GM19240 (cell line): ENCODE data around the gene ZNF407.
"Not testable (repeated sequence)": the region's sequence is repeated elsewhere in the genome, so short reads cannot be mapped to it uniquely, and the experiment has no call there.

Experiments
- DNase-seq: peaks from one replicate; pipeline ENCODE4 v3.0.0; 2011; ENCODE audit warnings: low spot score; ENCODE audit not compliant: insufficient read length

The ZNF407 gene, protein sequence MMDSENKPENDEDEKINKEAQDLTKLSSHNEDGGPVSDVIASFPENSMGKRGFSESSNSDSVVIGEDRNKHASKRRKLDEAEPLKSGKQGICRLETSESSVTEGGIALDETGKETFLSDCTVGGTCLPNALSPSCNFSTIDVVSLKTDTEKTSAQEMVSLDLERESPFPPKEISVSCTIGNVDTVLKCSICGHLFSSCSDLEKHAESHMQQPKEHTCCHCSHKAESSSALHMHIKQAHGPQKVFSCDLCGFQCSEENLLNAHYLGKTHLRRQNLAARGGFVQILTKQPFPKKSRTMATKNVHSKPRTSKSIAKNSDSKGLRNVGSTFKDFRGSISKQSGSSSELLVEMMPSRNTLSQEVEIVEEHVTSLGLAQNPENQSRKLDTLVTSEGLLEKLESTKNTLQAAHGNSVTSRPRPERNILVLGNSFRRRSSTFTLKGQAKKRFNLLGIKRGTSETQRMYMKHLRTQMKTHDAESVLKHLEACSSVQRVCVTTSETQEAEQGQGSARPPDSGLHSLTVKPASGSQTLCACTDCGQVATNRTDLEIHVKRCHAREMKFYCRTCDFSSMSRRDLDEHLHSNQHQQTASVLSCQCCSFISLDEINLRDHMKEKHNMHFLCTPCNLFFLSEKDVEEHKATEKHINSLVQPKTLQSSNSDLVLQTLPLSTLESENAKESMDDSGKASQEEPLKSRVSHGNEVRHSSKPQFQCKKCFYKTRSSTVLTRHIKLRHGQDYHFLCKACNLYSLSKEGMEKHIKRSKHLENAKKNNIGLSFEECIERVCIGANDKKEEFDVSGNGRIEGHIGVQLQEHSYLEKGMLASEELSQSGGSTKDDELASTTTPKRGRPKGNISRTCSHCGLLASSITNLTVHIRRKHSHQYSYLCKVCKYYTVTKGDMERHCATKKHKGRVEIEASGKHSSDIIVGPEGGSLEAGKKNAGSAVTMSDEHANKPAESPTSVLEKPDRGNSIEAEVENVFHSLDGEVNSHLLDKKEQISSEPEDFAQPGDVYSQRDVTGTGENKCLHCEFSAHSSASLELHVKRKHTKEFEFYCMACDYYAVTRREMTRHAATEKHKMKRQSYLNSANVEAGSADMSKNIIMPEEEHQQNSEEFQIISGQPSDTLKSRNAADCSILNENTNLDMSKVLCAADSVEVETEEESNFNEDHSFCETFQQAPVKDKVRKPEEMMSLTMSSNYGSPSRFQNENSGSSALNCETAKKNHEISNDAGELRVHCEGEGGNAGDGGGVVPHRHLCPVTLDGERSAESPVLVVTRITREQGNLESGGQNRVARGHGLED (N-terminal part only)

GRCh38 chr18:74597662-74598349, at the start of gene ZNF407:
Gene ZNF407, plus strand, starts transcription at chr18:74597870. Its CDS starts 33,150 bp downstream, at chr18:74631020.
- peak; percentile 55 for DNase-seq

- DNase-seq, result no peak
These were observed 48.0 kb upstream of the ZNF407 start for GRCh38 chr18:74549591-74550104.

DNA sequence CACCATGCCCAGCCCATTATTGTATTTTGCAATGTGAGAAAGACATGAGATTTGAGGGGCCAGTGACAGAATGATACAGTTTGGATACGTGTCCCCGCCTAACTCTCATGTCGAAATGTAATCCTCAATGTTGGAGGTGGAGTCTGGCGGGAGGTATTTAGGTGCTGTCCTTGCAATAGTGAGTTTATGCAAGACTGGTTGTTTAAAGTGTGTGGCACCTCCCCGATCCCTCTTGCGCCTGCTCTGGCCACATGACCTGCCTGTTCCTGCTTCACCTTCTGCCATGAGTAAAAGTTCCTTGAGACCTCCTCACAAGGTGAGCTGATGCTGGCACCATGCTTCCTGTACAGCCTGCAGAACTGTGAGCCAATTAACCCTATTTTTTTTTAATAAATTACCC, 46.8 kb upstream of the ZNF407 start:
- no peak for DNase-seq

DNA sequence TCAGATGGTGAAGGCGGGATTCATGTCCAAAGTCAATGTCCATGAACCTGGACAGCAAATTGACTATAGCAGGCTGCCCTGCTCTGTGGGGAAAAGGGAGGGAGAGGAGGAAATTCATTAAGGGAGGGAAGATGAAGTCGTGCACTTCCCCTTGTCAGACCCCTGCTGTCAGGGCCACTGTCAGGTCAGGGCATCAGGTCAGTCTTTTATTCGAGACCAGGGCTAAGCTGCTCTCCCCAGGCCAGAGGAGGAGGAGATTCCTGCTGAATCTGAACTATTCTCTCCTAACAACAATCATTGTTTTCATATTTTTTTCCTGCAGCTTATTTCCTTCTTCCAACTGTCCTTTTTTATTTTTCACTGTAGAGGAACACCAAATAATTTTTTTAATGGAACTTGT, 46.2 kb upstream of the ZNF407 start:
- DNase-seq, result no peak

DNA sequence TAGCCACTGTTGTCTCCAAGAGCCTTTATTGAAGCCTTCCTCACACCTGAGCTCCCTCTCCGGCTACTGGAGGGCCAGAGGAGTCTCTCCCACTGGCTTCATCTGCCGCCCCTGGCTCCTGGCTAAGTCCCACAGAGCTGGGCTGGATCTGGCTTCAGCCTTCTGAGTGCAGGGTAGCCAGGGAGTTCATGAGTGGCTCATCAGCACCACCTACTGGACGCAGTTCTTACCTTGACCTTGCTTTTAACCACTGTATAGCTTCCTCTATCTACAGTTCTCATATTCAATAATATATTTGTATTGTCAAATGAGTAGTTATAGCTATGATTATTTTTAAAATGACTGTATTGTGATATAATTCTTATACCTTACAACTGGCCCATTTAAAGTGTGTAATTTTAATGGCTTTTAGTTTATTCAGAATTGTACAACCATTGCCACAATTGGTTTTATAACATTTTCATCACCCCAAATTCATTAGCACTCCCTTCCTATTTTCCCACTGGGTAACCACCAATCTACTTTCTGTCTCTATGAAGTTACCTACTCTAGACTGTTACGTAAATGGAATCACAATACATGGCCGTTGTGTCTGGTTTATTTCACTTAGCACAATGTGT, 45.6 kb upstream of the ZNF407 start:
- DNase-seq, result peak; percentile 90

GRCh38 chr18:74556126-74556525, 41.5 kb upstream of the ZNF407 start:
- DNase-seq, result no peak

DNA sequence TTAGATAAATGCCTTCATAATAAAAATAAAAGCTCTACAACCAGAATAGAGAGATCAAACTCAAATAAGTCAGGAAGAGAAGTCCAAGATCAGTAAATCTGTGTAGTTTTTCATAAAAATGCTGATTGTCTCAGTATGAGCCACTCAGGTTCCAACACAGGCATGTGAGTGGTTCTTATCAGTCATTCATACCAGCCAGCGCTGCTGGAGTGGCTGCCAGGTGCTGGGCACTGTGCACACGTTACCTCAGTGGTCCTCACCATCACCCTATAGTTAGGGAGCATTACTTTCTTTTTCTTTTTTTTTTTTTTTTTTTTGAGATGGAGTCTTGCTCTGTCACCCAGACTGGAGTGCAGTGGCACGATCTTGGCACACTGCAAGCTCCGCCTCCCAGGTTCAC, 39.6 kb upstream of the ZNF407 start:
- no peak for DNase-seq

DNA sequence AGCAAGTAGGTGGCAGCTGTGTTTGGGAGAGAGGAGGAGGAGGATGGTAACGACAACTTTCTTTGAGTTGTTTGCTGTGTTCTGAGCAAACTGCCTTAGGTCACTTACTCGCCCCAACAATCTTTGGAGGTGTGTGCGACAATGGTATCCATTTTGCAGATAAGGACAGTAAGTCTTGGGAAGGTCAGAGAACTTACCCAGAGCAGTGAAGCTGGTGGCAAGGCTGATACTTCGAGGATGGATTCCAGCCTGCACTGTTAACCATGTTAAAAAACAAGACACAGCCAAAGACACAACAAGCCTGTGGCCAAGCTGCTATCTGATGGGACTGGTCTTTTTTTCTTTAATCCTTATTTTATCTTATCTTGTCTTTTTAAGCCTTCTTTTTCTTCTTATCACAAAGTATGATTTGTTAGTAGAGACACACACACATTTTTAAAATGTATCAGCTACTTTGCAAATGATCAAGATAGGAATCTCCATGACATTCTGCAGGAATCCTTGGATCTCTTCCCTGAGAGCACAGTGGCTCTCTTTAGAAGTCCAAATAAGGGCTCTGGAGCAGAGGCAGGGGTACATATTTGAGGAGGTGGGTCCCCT, 35.4 kb upstream of the ZNF407 start:
- DNase-seq, result no peak

- no peak for DNase-seq
These were observed 34.9 kb upstream of the ZNF407 start for GRCh38 chr18:74562775-74563174.

DNA sequence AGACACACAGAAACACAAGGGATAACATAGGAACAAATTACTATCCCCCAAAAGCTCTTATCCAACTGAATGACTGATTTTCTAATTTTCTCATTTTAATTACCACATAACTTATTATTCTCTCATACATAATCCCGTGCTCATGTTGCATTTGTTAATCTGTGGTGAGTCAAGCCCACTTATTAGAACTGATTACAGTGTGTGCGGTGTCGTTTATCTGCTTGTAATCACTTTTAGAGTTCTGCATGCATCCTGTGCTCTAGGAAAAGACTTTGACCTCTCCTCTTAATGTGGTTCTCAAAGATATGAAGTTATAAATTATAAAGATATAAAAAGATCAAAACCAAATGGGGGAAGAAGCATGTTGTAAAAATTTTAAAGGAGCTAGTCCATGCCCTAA, 33.7 kb upstream of the ZNF407 start:
- DNase-seq, result no peak

DNA sequence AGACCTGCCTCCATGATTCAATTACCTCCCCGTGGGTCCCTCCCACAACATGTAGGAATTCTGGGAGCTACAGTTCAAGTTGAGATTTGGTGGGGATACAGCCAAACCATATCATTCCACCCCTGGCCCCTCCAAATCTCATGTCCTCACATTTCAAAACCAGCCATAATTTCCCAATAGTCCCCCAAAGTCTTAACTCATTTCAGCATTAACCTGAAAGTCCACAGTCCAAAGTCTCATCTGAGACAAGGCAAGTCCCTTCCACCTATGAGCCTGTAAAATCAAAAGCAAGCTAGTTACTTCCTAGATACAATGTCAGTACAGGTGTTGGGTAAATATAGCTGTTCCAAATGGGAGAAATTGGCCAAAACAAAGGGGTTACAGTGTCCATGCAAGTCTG, 32.5 kb upstream of the ZNF407 start:
- not testable (repeated sequence) for DNase-seq

DNA sequence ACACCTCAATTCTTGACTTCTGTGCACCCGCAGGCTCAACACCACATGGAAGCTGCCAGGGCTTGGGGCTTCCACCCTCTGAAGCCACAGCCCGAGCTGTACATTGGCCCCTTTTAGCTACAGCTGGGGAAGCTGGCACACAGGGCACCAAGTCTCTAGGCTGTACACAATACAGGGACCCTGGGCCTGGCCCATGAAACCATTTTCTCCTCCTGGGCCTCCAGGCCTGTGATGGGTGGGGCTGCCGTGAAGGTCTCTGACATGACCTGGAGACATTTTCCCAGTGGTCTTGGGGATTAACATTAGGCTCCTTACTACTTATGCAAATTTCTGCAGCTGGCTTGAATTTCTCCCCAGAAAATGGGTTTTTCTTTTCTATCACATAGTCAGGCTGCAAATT, 31.7 kb upstream of the ZNF407 start:
- not testable (repeated sequence) for DNase-seq

DNA sequence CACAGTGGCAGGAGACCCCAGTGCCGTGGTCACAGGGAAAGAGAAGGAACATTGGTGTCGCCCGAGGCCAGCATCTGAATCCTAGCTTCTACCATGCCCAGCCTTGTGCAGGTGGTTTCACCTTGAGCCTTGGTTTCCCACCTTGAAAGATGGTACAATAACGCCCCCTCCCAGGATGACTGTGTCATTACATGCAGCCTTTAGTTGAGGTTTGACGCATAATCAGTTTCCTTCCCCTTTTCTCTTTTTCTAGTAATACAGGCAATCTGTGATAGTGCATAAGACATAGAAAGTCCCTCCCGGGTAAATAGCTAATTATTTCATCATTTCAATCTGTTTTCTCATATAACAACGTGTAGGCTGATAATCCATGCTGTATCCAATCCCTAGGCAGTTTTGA, 29.8 kb upstream of the ZNF407 start:
- DNase-seq, result no peak

- no peak for DNase-seq
These were observed 28.3 kb upstream of the ZNF407 start for GRCh38 chr18:74569401-74569800.

- no peak for DNase-seq
These were observed 27.4 kb upstream of the ZNF407 start for GRCh38 chr18:74570266-74570665.

- DNase-seq, result no peak
These were observed 25.6 kb upstream of the ZNF407 start for GRCh38 chr18:74571895-74572680.

GRCh38 chr18:74573053-74573452, 24.6 kb upstream of the ZNF407 start:
- no peak for DNase-seq

- DNase-seq, result no peak
These were observed 22.8 kb upstream of the ZNF407 start for GRCh38 chr18:74574916-74575315.

DNA sequence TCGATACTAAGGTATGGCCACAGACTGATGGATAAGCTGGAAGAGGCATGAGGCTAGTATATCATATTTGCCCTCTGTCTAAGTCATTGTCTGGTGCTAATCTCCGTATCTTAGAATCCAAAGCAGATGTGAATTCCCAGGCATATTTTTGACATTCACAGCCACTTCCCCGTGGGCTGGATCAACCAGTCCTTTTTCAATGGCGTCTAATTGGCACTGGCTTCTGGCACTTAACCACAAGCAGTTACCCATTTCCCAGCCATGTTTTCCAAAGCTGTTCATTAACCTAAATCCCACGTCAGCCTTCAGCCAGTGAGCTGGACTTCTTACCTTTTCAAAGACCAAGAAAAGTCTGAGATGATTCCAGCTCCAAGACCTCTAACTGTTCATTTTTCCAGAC, 20.7 kb upstream of the ZNF407 start:
- no peak for DNase-seq
